ENCODE data around the gene LIME1. TPM values are rescaled to one million over a fixed set of nuclear protein-coding genes. Genes with fewer than 3 reads are reported as not detected.
A peak's percentile ranks its signal among the peaks of the same experiment; 100 is the strongest.

The LIME1 gene
- total and polyA plus RNA-seq, 9 of the 15 experiments (the other 6 are each of a cell fraction or from before 2014, with no cell fraction given) = 0.11 to 17.1 (median 2.8) TPM; not detected in 2

GRCh38 chr20:63700199-63701050 lies 36.0 kb upstream of the LIME1 start (continued):
- TF ChIP-seq RBM22 (IDR thresholded peaks at IDR 0.05; ENCODE audit: low read depth, low read length, poor library complexity, severe bottlenecking) (peak; percentile 55), POLR2A (conservative IDR thresholded peaks at IDR 0.05) (peak; percentile 12; the same call in 1 of the 2 replicates), ETV6 (IDR thresholded peaks at IDR 0.05; ENCODE audit: borderline replicate concordance in 1 of 2, low read depth in 2 of 2, low read length in 1 of 2) (no peak), ETV6 (CRISPR knock-in tag; IDR thresholded peaks at IDR 0.05; ENCODE audit: borderline replicate concordance) (no peak), ARID3A (IDR thresholded peaks at IDR 0.05; ENCODE audit: borderline replicate concordance, low read depth, low read length) (no peak), ZMIZ1 (IDR thresholded peaks at IDR 0.05; ENCODE audit: low read depth in 2 of 2, low read length in 2 of 2) (no peak), ZNF3 (CRISPR knock-in tag; IDR thresholded peaks at IDR 0.05) (no peak), DPF2 (IDR thresholded peaks at IDR 0.05) (no peak), ZNF174 (CRISPR knock-in tag; IDR thresholded peaks at IDR 0.05) (no peak), POLR2G (IDR thresholded peaks at IDR 0.05; ENCODE audit: low read depth, low read length) (peak; percentile 74), FOXO4 (CRISPR knock-in tag; IDR thresholded peaks at IDR 0.05) (no peak), RBFOX2 (IDR thresholded peaks at IDR 0.05; ENCODE audit: low read depth, low read length) (peak; percentile 45; the same call in 1 of the 2 replicates), TFE3 (CRISPR knock-in tag; IDR thresholded peaks at IDR 0.05) (no peak), KDM5B (IDR thresholded peaks at IDR 0.05; ENCODE audit: insufficient replicate concordance, low read depth, low read length) (no peak), SMAD2 (IDR thresholded peaks at IDR 0.05; ENCODE audit: low read depth, low read length) (no peak), PHF21A (IDR thresholded peaks at IDR 0.05; ENCODE audit: borderline replicate concordance, low read depth) (no peak), BRD9 (IDR thresholded peaks at IDR 0.05; ENCODE audit: low read depth, partially characterized antibody) (no peak), FIP1L1 (IDR thresholded peaks at IDR 0.05; ENCODE audit: low read depth, low read length, poor library complexity, severe bottlenecking) (peak; percentile 0)
